Measurements from ENCODE around the gene CCER1. TPM values are rescaled to one million over a fixed set of nuclear protein-coding genes. Genes with fewer than 3 reads are reported as not detected.
A peak's percentile ranks its signal among the peaks of the same experiment; 100 is the strongest.

Gene CCER1
- total RNA-seq, 1 donor from 2014 or later = not detected

DNA sequence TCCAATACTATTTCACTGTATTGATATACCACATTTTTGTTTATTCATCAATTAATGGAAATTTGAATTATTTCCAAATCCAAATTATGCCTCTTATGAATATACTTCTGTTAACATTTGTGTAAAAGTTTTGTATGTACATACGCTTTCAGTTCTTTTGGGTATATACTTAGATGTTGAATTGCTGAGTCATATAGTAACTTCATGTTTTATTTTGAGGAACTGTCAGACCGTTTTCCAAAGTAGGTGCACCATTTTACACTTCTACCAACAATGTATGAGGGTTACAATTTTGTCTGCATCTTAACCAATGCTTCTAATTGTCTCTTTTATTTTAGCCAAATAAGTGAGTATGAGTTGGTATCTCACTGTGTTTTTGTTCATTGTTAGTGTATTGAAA, 10.2 kb upstream of the CCER1 start:
- DNase-seq (ENCODE audit: low read depth in 2 of 2) = no peak

DNA sequence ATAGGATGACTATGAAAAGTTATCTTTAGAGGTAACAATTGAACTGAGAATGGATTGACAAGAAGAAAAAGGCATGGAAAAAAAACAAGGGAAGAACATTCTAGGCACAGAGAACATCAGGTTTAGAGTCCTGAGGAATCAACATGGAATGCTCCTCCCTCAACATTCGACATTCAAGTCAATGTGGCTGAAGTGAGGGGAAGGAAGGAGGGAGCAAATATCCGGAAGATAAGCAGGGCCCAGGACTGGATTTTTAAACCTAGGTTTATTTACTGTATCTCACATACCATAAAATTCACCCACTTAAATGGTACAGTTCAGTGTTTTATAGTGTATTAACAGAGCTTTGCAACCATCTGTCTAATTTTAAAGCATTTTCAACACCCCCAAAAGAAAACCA, 9.6 kb upstream of the CCER1 start:
- DNase-seq (ENCODE audit: low read depth in 2 of 2) = no peak

DNA sequence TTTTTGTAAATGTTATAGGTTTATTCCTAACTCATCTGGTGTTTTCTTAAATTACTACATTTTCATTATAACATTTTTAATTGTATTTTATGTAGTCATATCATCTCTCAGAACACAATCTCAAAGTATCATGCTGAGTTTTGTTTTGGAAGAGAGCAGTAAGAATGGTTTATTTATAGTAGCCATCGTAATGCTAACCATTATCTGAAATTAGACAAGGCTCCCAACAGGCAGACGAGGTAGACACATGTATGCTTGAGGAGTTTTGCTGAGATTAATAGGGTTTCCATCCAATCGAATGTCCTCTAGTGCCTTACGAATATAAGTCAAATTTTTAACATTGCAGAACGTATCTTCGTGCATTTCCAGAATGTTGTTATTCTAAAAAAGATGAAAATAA, 9.0 kb upstream of the CCER1 start:
- DNase-seq (ENCODE audit: low read depth in 2 of 2) = no peak

DNA sequence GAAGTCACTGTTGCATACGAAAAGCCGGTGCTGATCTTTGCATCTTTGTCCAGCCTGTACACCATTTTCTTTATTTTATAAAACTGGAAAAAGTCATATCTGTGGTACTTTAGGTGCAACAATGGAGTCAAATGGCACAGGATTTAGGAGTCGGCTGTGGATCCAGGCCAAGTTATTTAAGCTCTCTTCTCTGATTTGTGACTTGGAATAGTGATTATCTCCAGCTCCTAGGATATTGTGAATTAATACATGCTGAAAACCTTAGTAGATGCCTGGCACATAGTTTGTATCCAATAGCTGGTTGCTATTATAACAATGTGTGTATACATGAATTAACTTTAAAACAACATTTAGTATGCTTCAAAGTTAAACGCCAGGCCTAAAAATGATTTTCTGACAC, 6.2 kb upstream of the CCER1 start:
- DNase-seq (ENCODE audit: low read depth in 2 of 2) = no peak

DNA sequence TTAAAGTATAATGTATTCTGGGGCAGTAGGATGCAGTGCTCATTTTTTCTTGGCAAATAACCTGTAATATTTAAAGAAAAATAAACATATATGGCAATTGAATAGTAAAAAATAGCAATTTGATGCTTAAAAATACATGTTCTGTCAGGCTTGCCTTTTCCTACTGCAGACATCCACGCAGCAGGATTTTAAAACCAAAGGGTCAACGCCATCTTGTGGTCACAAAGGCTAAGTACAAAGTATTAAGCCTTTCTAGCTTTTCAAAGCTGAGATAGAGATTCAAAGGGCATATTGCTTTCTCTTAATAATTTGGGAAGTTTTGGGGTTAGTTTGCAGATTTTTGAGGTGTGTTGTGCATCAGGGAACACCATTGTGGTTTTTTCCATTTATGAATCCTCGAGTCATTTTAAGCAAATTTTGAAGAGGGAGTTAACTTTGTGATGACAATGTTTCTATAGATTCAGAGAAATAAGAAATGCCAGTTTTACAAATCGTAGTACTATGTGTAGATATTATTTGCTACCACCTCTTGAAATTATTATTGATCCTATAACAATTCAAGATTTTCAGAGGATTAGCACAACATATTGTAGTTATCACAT, 4.7 kb upstream of the CCER1 start:
- DNase-seq (ENCODE audit: low read depth in 2 of 2) = peak; percentile 62 to 65

DNA sequence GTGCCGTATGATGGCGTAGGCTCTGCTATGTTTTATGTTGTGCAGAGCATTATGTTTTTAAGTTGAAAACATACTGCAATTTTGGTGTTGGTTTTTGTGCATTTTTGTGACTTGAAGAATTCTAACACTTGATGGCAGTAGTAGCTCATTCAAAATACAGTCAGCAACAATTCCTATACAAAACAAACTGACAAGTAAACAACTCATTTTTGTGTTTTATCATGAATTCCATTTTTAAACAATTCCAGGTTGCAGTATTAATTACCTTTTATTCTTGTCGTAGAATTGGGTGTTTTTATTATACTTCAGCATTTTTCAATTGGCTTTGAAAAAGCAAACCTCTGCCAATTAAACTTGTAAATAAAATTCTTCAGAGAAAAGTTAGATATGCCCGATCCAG, 4.1 kb upstream of the CCER1 start:
- no peak for DNase-seq (ENCODE audit: low read depth in 2 of 2)

DNA sequence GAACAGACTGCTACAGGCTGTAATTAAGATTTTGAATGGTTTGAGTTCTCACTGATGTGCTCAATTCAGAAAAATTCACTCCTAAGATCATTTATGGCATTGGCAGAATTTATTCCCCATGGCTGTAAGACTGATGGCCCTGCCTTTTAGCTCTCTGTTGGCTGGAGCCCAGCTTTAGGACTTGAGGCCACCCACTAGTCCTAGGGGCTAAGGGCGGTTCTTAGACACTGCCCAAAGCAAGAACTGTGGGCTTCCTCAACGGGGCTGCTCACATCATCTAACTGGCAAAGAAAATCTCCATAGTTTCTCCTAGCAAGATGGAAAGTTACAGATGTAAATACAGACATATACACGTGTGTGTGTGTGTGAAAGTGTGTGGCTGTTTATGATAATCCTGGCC, 3.4 kb upstream of the CCER1 start:
- no peak for DNase-seq (ENCODE audit: low read depth in 2 of 2)

DNA sequence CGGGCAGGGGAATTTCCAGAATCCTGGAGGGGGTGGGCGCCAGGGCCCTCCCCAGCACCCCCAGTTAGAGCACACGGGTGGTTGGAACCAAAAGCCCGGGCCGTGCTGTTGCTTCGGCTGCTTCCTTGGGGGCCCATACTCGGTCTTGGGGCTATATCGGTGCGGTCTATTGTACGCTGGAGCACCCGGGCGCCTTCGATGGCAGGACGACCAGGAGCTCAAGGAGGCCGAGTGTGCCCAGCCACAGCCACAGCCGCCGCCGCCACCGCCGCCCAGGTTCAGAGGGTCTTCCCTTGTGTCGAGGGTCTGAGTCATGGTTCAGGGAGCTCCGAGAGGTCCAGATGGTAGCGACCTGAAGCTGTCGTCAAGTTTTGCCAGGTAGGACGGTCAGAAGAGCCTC, 548 bp downstream of the CCER1 start:
- DNase-seq (ENCODE audit: low read depth in 2 of 2) = no peak

DNA sequence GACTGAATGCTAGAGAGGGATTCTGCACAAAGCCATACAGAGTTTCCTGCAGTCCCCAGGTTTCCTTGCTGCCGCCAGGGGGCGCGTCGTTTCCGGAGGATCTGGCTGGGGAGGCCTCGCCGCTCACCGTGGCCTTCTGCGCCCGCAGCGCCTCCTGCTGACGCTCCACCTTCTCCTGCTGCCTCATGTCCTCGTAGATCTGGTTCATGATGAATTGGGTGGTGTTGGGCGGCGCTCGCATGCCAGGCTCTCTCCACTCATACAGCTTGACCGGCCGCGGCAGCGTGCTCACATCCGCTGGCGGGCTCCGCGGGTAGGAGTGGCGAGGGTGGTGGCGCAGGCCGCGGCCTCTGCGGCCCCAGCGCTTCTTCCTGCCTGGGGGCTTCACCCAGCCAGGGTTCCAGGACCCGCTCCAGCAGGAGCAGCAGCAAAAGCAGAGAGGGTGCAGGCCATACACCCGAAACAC, 987 bp downstream of the CCER1 start:
- peak in 1 of 2 donors; percentile 21 for DNase-seq (ENCODE audit: low read depth in 2 of 2)

DNA sequence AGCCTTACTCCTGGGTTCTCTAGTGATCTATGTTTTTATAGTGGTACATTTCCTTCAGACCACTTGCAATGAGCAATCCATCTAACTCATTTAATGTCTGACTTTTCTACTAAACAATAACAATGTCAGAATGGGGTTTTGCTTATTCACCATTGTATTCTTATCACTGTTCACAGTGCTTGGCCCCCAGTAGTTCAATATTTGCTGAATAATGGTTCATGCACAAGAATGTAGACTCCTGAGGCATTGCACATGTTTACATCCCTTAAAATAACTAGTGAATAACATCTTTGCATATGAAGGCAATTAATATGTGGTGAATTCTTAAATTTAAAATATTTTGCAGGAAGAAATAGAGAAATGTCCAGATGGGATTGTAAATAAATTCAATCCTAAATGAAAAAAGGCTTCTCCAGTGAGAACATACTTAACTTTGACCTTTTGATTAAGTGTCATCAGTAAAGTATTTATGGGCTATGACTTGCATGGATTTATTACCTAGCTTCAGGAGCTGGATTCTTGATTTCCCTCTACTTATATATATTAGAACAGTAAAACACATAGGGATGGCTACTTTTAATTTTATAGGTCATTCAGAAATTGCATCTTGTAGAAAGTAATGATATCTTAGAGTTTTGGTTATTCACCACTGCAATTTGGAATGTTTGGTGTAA, 3.4 kb downstream of the CCER1 start:
- DNase-seq (ENCODE audit: low read depth in 2 of 2) = no peak

DNA sequence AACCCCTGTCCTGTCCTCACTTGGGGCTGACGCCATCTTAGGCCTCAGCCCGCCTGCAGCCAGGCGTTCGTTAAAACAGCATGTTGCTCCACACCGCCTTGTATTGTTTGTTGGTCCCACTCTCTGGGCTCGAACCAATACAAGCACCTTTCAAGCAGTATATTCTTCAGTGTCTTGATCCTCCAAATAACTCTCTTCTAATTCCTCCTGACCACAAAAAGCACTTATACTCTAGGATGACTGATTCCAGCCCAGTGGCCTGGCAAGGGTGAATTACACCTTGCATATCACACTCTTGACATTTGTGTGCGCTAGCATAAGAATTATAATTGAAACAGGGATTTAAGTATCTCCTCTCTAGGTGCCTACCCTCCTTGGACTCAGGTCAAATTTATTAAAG, 7.1 kb downstream of the CCER1 start:
- no peak for DNase-seq (ENCODE audit: low read depth in 2 of 2)

DNA sequence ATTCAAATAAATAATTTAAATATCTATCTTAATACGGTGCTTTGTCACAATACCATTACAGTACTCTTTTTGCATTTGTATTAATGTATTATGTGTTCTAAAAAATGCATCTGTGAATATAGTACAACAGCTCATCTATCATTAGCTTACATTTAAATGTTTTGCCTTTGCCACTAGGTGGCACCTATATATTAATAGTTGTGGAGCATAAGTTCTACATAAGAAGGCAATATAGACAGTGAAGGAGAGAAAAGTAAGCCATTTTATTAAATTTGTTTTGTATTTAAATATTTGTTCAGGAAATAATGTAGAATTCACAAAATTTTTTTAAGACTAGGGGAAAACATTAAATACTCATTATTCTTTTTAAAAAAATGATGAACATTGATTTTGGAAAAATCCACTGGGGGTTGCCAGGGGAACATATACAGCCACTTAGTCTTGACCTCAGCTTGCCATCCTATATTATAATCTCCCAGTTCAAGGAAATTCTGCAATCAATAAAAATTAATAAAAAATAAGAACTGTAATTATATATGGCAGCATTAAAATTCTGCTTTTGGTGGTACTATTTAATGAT, 9.8 kb downstream of the CCER1 start:
- peak; percentile 44 to 49 for DNase-seq (ENCODE audit: low read depth in 2 of 2)

DNA sequence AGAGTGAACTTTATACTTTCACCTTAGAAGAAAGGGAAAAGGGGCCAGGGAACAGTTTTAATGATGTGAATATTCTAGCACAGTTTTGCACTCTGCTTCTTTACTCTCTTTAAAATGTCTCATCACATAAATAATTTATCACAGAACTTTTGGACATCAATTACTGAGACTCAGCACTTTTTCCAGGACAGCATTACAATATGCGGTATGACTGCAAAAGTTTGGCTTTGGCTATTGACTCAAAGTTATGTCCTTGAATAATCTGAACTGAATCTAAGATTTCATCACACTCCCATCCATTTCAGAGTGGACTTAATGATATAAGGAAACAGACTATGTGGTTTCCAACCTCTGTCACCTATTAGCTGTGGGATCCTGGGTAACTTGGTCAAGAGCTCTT, 11.7 kb downstream of the CCER1 start:
- DNase-seq (ENCODE audit: low read depth in 2 of 2) = no peak

DNA sequence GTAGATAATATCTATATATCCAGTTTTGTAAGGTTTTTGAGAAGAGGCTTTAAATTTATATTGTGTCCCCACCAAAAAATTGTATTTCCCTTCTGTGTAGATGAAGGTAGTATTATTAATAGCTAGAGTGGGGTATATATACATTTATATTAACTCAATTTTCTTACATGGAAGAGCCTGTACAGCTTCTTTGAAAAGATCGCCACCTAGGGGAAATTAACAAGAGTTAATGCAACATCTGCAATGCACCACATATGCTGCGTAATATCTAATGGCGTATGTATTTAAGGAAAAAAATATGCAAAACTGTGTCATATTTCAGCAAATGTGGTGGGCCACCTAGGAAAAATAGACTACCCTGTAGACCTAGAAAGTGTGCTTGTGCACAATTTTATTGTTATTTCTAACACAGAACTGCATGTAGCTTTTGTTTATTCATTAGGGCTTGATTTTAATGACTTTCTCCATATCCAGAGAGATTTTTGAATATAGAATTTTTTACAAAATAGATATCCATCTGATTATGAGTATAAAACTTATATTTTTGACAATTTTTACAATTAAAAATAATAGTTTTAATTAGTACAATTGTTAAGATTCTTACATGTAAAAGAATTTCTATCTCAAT, 14.0 kb downstream of the CCER1 start:
- DNase-seq (ENCODE audit: low read depth in 2 of 2) = peak; percentile 67 to 86

DNA sequence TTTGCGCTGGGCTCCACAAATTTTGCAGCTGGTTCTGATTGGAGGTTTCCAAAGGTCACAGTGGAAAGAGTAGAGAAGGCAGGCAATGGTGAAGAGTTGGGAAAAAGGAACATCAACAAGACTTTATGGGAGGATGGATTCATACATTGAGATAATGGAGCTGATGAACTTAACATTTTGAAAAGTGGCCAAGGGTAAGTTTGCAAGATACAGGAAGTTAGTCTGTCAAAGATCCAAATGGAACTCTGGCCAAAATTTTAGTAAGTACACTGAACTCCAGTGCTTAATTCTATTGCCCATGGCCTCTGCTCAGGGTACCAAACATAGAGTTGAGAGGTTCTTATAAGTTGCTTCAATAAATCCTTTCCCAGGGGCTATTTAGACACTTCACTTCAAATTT, 15.6 kb downstream of the CCER1 start:
- DNase-seq (ENCODE audit: low read depth in 2 of 2) = peak; percentile 5 to 19

DNA sequence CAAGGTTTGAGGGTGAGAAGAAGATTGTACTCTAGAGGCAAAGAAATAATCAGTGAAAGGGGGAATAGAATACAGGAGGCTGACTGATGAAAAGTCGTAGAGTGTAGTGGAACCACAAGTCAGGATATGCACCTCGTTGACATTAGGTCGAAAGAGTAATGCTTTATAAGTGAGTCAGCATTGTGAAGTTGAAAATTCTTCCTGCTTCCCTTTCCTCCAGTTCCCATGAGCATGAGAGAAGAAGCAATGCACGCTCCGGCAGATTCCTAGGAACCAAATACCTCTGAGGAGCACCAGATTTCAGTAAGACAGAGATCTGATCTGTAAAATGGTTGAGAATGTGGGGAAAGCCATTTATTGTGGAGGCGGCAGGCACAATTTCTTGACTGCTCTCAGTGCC, 16.5 kb downstream of the CCER1 start:
- DNase-seq (ENCODE audit: low read depth in 2 of 2) = peak; percentile 2 to 91

DNA sequence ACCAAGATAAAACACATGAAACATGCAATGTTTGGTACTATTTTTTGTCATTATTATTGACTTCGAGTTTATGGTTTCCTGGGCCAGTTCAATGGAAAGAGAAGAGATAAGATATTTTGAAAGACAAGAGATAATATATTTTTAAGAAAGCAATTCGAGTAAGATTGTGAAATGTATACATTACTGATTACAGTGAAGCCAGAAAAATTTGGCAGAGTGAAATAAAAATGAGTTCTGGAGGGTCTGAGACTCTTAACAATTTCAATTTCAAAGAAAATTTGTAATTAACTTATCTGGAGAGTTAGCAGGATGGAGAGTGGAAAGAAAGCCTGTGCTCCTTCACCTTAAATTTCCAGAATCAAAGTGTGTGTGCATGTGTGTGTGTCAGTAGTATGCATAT, 17.3 kb downstream of the CCER1 start:
- DNase-seq (ENCODE audit: low read depth in 2 of 2) = no peak

DNA sequence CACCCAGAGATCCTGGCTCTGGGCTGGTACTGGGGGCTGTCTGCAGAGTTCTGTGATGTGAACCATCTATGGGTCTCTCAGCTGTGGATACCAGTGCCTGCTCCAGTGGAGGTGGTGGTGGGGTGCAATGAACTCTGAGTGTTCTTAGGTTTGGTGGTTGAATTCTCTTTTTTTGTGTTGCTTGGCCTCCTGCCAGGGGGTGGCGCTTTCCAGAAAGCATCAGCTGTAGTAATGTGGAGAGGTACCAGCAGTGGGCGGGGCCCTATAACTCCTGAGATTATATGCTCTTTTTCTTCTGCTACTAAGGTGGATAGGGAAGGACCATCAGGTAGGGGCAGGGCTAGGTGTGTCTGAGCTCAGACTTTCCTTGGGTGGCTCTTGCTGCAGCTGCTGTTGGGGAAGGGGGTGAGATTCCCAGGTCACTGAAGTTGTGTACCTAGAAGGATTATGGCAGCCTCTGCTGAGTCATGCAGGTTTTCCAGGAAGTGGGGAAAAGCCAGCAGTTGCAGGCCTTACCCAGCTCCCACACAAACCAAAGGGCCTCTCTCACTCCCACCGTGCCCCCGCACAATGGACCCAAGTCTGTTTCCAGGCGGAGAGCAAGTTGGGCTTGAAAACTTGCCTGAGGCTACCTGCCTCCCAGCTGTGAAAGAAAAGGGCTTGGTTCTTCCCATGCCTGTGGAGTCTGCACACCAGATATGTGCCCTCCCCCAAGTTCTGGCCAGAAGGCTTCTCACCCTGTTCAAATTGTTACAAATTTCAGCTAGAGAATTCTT, 18.6 kb downstream of the CCER1 start:
- DNase-seq (ENCODE audit: low read depth in 2 of 2) = no peak

DNA sequence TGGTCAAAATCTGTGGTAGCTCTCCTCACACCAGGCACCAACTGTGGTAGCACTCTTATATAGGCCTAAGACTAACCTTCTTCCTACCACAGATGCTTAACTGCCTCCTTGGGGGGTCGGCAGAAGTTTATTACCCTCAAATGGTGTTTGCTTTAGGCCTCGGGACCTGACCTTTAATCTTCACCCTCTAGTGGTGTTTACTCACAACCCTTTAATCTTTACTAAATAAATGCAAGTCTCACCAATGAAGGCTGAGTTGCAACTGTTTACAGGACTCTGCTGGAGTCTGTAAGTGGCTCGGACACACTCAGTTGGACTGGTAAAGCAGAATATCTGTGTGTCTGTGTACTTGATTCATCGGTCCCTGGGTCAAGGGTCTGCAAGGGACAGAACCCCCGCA, 29.4 kb downstream of the CCER1 start:
- DNase-seq (ENCODE audit: low read depth in 2 of 2) = no peak

DNA sequence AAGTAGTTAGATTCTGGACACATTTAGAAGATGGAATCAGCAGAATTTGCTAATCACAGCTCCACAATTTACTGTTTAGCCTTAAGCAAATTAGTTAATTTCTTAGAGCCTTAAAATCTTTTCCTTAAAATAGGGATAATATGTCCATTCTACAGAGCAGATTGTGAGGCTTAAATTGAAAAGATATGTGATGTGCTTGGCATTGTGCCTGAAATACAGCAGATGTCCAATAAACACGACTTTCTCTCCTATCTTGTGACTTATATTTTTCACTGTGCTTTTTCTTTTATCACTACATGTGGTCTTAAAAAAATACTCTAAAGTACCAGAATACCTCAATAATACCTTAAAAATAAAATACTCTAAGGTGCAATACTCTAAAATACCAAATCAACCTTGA, 30.6 kb downstream of the CCER1 start:
- DNase-seq (ENCODE audit: low read depth in 2 of 2) = no peak

DNA sequence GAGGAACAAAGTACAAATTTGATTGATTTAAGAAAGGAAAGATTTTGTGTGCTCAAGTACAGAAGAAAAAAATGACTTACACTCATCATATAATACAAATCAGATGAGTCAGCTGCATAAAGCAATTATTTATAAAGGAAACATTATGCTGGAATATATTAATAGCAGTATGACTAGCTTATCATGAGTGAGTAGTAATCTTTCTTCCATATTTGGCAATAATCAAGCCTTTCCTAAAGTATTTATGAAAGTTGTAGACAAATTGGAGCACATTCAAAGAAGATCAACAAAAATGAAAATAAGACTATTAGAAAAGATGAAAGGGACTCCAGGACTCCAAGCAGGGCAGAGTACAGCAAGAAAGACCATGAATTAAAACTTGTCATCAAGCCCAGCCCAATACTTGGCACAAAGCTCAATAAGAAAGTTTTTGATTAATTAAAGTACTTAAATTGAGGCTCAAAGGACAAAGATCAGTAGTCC, 32.8 kb downstream of the CCER1 start:
- peak in 1 of 2 donors; percentile 82 for DNase-seq (ENCODE audit: low read depth in 2 of 2)

DNA sequence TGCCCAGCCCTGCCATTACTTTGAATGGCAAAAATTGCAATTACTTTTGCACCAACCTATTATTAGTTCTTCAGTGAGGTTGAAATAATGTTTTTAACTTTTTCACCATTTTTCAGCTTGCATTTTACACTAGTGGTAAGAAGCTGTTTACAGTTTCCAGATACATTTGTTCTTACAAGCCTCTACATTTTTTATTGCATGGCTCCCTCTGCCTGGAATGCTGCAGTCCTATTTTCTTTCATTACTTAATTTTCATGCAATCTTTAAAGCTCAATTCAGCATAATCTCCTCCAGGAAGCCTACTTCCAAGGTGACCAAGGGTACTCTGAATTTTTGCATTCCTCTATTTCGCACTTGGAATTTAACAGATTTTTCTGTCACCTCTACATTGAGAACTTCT, 33.4 kb downstream of the CCER1 start:
- DNase-seq (ENCODE audit: low read depth in 2 of 2) = no peak
